ENCODE data around the gene LYPLAL1. TPM values are rescaled to one million over a fixed set of nuclear protein-coding genes. Genes with fewer than 3 reads are reported as not detected.

Gene LYPLAL1
- total and polyA plus RNA-seq, 5 donors from 2014 or later: 17.8 to 44.0 (median 35.7) TPM

DNA sequence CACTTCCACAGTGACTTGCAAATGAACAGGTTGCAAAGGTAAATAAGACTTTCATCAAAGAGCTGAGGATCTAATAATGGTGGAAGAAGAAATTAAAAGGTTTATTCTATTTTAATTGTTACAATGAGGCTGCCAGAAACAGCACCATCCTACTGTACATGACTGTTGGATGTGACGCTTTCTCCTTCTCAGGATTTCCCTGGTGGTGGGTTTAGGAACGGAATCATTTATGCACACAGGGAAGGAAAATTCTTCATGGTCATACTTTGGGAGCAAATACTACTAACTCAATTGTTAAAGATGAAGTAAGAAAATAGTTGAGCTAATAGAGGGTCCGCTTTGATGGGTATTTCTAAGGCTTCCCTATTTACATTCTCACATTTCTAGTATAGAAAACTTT lies 22.2 kb upstream of the LYPLAL1 start:
- no peak overlapping the region for H3K27ac ChIP-seq (ENCODE audit: insufficient read depth, low read length, poor library complexity, severe bottlenecking)
- DNase-seq (no peak), ATAC-seq (ENCODE audit: low read depth in 2 of 2) (no peak)
- no peaks in the 10 kb centered on the region for H3K27me3 ChIP-seq (ENCODE audit: control insufficient read depth, insufficient read depth, low read length)
- H3K4me1 ChIP-seq (ENCODE audit: control insufficient read depth, insufficient read depth, low read length, poor library complexity, severe bottlenecking): no peaks in the 10 kb centered on the region
- H3K9me3 Mint-ChIP-seq: no peaks in the 10 kb centered on the region
- H3K9me3 ChIP-seq (ENCODE audit: control insufficient read depth in 2 of 2, low read length in 2 of 2): no peaks in the 10 kb centered on the region
- no peak overlapping the region for H3K27ac Mint-ChIP-seq
- no peaks in the 10 kb centered on the region for H3K36me3 ChIP-seq (ENCODE audit: control insufficient read depth, insufficient read depth, low read length)
- H3K4me3 ChIP-seq (ENCODE audit: low read depth, low read length): no peak overlapping the region
- no peaks in the 10 kb centered on the region for H3K36me3 Mint-ChIP-seq
- no peaks in the 10 kb centered on the region for H3K4me1 Mint-ChIP-seq
- H3K4me3 Mint-ChIP-seq: no peak overlapping the region
- no peaks in the 10 kb centered on the region for H3K27me3 Mint-ChIP-seq

DNA sequence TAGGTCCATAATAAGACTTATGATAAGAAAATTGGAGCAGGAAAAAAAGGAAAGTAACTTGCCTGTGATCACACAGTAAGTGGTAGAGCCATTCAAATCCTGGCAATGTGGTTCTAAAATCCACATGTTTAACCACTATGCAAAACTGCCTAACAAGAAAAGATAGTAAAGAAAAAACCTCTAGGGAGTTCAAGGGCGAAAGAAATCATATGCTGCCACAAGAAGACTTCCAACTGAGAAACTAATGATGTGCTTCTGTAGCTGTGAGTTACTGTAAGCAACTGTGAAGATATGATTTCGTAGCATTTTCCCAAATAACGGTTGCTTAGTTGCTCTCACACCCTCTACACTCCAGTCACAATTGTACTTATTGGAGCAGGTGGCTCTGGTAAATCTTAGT lies 20.9 kb upstream of the LYPLAL1 start:
- no peaks in the 10 kb centered on the region for H3K36me3 Mint-ChIP-seq
- no peaks in the 10 kb centered on the region for H3K4me1 Mint-ChIP-seq
- H3K27me3 ChIP-seq (ENCODE audit: control insufficient read depth, insufficient read depth, low read length): no peaks in the 10 kb centered on the region
- H3K9me3 Mint-ChIP-seq: no peaks in the 10 kb centered on the region
- no peak overlapping the region for H3K27ac Mint-ChIP-seq
- no peaks in the 10 kb centered on the region for H3K4me1 ChIP-seq (ENCODE audit: control insufficient read depth, insufficient read depth, low read length, poor library complexity, severe bottlenecking)
- H3K27me3 Mint-ChIP-seq: no peaks in the 10 kb centered on the region
- no peak overlapping the region for H3K27ac ChIP-seq (ENCODE audit: insufficient read depth, low read length, poor library complexity, severe bottlenecking)
- no peaks in the 10 kb centered on the region for H3K9me3 ChIP-seq (ENCODE audit: control insufficient read depth in 2 of 2, low read length in 2 of 2)
- ATAC-seq (ENCODE audit: low read depth in 2 of 2) (no peak), DNase-seq (no peak)
- no peaks in the 10 kb centered on the region for H3K36me3 ChIP-seq (ENCODE audit: control insufficient read depth, insufficient read depth, low read length)
- H3K4me3 ChIP-seq (ENCODE audit: low read depth, low read length): no peak overlapping the region
- H3K4me3 Mint-ChIP-seq: no peak overlapping the region

DNA sequence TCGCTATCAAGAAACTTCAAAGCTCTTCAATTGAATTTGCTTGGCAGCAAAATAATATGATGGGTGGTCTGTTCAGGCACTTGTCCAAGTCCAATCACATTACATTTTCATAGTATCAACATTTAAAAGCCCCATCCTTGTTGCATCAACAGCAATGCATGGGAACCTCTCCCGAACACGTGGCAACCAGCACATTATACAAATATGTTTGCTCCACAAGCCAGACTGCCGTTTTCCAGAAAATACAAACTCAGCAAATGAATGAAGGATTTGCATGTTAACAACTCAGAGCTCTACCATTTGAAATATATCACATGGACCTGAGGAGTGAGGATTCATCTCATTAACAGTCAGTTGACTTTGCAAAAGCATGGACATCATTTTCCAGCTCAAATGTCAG lies 20.0 kb upstream of the LYPLAL1 start:
- Histone ChIP-seq H3K9me3 (ENCODE audit: control insufficient read depth in 2 of 2, low read length in 2 of 2) (no peaks in the 10 kb centered on the region), H3K4me3 (ENCODE audit: low read depth, low read length) (no peak overlapping the region), H3K27me3 (ENCODE audit: control insufficient read depth, insufficient read depth, low read length) (no peaks in the 10 kb centered on the region), H3K27ac (ENCODE audit: insufficient read depth, low read length, poor library complexity, severe bottlenecking) (no peak overlapping the region), H3K36me3 (ENCODE audit: control insufficient read depth, insufficient read depth, low read length) (no peaks in the 10 kb centered on the region), H3K4me1 (ENCODE audit: control insufficient read depth, insufficient read depth, low read length, poor library complexity, severe bottlenecking) (no peaks in the 10 kb centered on the region)
- no peaks in the 10 kb centered on the region for H3K4me1 Mint-ChIP-seq
- no peaks in the 10 kb centered on the region for H3K36me3 Mint-ChIP-seq
- no peaks in the 10 kb centered on the region for H3K27me3 Mint-ChIP-seq
- no peaks in the 10 kb centered on the region for H3K9me3 Mint-ChIP-seq
- no peak for ATAC-seq (ENCODE audit: low read depth in 2 of 2)
- no peak overlapping the region for H3K4me3 Mint-ChIP-seq
- no peak overlapping the region for H3K27ac Mint-ChIP-seq
- DNase-seq: no peak

DNA sequence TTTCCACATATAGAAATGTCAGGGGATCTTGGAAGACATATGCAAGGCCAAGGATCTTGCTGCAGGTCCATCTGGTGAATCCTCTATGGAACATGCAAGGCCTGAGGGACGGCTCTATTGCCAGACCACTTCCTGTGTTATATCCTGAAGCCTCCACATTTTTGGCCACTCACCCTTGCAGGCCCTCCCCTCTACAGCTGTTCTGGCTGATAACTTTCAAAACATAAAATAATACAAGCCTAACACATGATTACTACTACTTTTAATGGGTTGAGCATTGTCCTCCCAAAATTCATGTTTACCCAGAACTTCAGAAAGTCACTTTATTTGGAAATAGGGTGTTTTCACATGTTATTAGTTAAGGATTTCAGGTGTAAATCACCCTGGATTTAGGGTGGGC lies 18.5 kb upstream of the LYPLAL1 start:
- H3K27me3 Mint-ChIP-seq: peaks cover 5% of the 10 kb centered on the region
- DNase-seq: no peak
- no peaks in the 10 kb centered on the region for H3K4me1 Mint-ChIP-seq
- no peak overlapping the region for H3K27ac Mint-ChIP-seq
- H3K36me3 Mint-ChIP-seq: no peaks in the 10 kb centered on the region
- Histone ChIP-seq H3K9me3 (ENCODE audit: control insufficient read depth in 2 of 2, low read length in 2 of 2) (no peaks in the 10 kb centered on the region), H3K27me3 (ENCODE audit: control insufficient read depth, insufficient read depth, low read length) (peaks cover 1% of the 10 kb centered on the region), H3K4me1 (ENCODE audit: control insufficient read depth, insufficient read depth, low read length, poor library complexity, severe bottlenecking) (no peaks in the 10 kb centered on the region), H3K27ac (ENCODE audit: insufficient read depth, low read length, poor library complexity, severe bottlenecking) (no peak overlapping the region), H3K36me3 (ENCODE audit: control insufficient read depth, insufficient read depth, low read length) (no peaks in the 10 kb centered on the region), H3K4me3 (ENCODE audit: low read depth, low read length) (no peak overlapping the region)
- H3K4me3 Mint-ChIP-seq: no peak overlapping the region
- H3K9me3 Mint-ChIP-seq: no peaks in the 10 kb centered on the region
- ATAC-seq (ENCODE audit: low read depth in 2 of 2): no peak

DNA sequence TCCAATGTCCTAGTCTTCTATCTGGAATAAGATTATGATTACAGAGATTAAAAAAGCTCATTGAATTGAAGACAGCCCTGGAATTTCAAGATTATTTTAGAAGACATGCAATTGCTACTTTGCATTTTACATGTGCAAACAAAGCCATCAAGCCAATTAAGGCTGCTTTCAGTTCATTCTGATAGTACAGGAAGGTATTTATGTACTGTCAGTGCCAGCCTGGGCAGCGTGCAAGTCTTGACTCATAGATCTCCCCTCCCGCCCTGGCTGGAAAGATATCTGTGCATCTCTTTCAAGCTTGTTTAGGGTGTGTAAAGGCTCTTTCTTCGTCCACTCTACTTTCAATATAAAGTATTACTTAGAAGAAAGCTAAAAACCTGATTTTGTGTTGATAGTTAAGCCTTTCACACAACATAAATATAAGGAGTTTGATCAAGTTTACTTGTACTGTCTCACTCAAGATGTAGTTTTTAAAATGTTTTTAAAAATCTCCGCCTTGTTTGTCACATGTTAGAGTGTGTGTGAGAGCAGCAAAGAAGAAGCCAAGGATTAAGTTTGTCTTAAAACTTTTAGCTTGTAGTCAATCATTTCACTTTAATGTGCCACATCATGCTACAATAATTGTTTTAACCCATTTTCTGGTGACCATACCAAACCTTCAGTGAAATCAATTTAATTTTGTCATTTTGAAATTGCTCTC lies 13.6 kb upstream of the LYPLAL1 start:
- H3K36me3 ChIP-seq (ENCODE audit: control insufficient read depth, insufficient read depth, low read length): no peaks in the 10 kb centered on the region
- peaks cover 16% of the 10 kb centered on the region for H3K27me3 Mint-ChIP-seq
- no peak overlapping the region for H3K27ac Mint-ChIP-seq
- no peak for ATAC-seq (ENCODE audit: low read depth in 2 of 2)
- H3K9me3 Mint-ChIP-seq: peaks cover 0 to 2% (median 0%) of the 10 kb centered on the region in 7 donors
- H3K4me1 Mint-ChIP-seq: no peaks in the 10 kb centered on the region
- no peaks in the 10 kb centered on the region for H3K9me3 ChIP-seq (ENCODE audit: control insufficient read depth in 2 of 2, low read length in 2 of 2)
- H3K4me3 Mint-ChIP-seq: no peak overlapping the region
- DNase-seq: no peak
- H3K27ac ChIP-seq (ENCODE audit: insufficient read depth, low read length, poor library complexity, severe bottlenecking): no peak overlapping the region
- no peaks in the 10 kb centered on the region for H3K4me1 ChIP-seq (ENCODE audit: control insufficient read depth, insufficient read depth, low read length, poor library complexity, severe bottlenecking)
- H3K27me3 ChIP-seq (ENCODE audit: control insufficient read depth, insufficient read depth, low read length): peaks cover 6% of the 10 kb centered on the region
- no peaks in the 10 kb centered on the region for H3K36me3 Mint-ChIP-seq
- H3K4me3 ChIP-seq (ENCODE audit: low read depth, low read length): no peak overlapping the region

DNA sequence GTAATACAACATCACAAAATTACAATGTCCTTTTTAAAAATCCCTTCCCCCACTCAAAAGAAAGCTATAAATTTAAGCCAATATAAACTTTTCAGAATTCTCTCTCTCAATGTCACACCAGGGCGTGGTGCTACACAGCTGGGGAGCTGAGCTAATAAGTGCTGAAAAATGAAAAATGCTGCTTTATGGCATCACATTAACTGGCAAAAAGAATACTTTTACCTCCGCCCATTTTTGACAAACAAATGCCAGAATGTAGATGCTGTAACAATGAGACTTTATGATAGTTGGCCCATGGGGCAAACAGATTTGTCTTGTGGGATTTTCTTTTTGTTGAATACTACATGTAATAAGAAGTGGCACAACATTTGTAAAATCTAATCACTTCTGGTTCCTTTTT lies 12.7 kb upstream of the LYPLAL1 start:
- ATAC-seq (ENCODE audit: low read depth in 2 of 2): no peak

DNA sequence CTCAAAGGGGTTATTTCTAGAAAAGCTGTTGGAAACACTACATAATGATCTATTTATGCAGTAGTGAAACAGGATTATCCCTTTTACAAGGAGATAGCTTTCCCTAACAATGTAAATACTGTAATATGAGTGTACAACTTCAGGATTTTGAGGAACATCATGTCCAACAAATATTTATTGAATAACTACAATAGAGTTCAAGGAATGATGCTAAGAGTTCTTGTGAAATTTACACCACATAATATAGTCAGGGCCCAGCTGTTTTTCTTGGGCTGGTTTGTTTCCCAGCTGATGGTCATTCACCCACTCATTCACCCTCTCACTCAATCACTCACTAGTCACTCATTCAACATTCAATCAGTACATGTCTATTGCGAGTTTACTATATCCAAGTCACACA lies 12.3 kb upstream of the LYPLAL1 start:
- Histone ChIP-seq H3K36me3 (ENCODE audit: control insufficient read depth, insufficient read depth, low read length) (no peaks in the 10 kb centered on the region), H3K4me1 (ENCODE audit: control insufficient read depth, insufficient read depth, low read length, poor library complexity, severe bottlenecking) (no peaks in the 10 kb centered on the region), H3K27me3 (ENCODE audit: control insufficient read depth, insufficient read depth, low read length) (peaks cover 6% of the 10 kb centered on the region), H3K27ac (ENCODE audit: insufficient read depth, low read length, poor library complexity, severe bottlenecking) (no peak overlapping the region), H3K4me3 (ENCODE audit: low read depth, low read length) (no peak overlapping the region), H3K9me3 (ENCODE audit: control insufficient read depth in 2 of 2, low read length in 2 of 2) (no peaks in the 10 kb centered on the region)
- no peaks in the 10 kb centered on the region for H3K36me3 Mint-ChIP-seq
- H3K27me3 Mint-ChIP-seq: peaks cover 16% of the 10 kb centered on the region
- H3K4me1 Mint-ChIP-seq: no peaks in the 10 kb centered on the region
- H3K27ac Mint-ChIP-seq: no peak overlapping the region
- H3K4me3 Mint-ChIP-seq: no peak overlapping the region
- H3K9me3 Mint-ChIP-seq: peaks cover 0 to 4% (median 0%) of the 10 kb centered on the region in 7 donors
- DNase-seq (no peak), ATAC-seq (ENCODE audit: low read depth in 2 of 2) (no peak)

More for the DNA sequence above, 12.7 kb upstream of the LYPLAL1 start:
- H3K27ac ChIP-seq (ENCODE audit: insufficient read depth, low read length, poor library complexity, severe bottlenecking): no peak overlapping the region
- no peaks in the 10 kb centered on the region for H3K36me3 Mint-ChIP-seq
- no peak overlapping the region for H3K27ac Mint-ChIP-seq
- no peaks in the 10 kb centered on the region for H3K36me3 ChIP-seq (ENCODE audit: control insufficient read depth, insufficient read depth, low read length)
- H3K27me3 Mint-ChIP-seq: peaks cover 16% of the 10 kb centered on the region
- peaks cover 6% of the 10 kb centered on the region for H3K27me3 ChIP-seq (ENCODE audit: control insufficient read depth, insufficient read depth, low read length)
- H3K4me3 ChIP-seq (ENCODE audit: low read depth, low read length): no peak overlapping the region
- no peak for DNase-seq
- H3K4me1 Mint-ChIP-seq: no peaks in the 10 kb centered on the region
- H3K4me1 ChIP-seq (ENCODE audit: control insufficient read depth, insufficient read depth, low read length, poor library complexity, severe bottlenecking): no peaks in the 10 kb centered on the region
- H3K4me3 Mint-ChIP-seq: no peak overlapping the region
- peaks cover 0 to 4% (median 0%) of the 10 kb centered on the region in 7 donors for H3K9me3 Mint-ChIP-seq
- no peaks in the 10 kb centered on the region for H3K9me3 ChIP-seq (ENCODE audit: control insufficient read depth in 2 of 2, low read length in 2 of 2)

DNA sequence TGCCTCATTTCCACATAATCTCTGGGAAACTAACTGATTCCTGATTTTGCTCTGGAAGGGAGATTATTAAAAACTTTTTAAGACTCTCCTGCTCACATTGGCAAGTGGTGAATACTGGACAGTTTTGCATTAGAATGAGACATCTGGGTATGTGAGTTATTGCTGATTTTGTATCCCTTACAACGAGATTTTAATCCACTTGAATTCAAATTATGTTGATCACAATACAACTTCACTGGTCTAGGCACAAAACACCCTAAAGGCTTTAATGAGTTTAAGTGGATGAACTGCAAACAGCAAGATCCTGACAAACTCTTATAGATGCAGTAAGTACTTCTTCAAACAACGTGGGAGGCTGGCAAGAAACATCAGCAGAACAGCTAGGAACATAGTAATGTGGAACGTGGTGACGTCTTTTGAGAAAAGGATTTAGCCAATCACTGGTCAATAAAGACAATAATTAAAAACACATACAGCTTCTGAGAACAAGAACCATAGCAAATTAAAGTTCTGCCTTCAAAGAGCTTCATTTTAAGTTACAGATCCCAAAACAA lies 10.2 kb upstream of the LYPLAL1 start:
- Mint-ChIP-seq H3K27me3 (peaks cover 16% of the 10 kb centered on the region), H3K36me3 (no peaks in the 10 kb centered on the region), H3K4me1 (peaks cover 0 to 2% (median 0%) of the 10 kb centered on the region in 4 donors), H3K4me3 (no peak overlapping the region), H3K27ac (no peak overlapping the region), H3K9me3 (peaks cover 0 to 4% (median 0%) of the 10 kb centered on the region in 7 donors)
- DNase-seq: no peak
- H3K27me3 ChIP-seq (ENCODE audit: control insufficient read depth, insufficient read depth, low read length): peaks cover 6% of the 10 kb centered on the region
- no peaks in the 10 kb centered on the region for H3K9me3 ChIP-seq (ENCODE audit: control insufficient read depth in 2 of 2, low read length in 2 of 2)
- ATAC-seq (ENCODE audit: low read depth in 2 of 2): no peak
- H3K36me3 ChIP-seq (ENCODE audit: control insufficient read depth, insufficient read depth, low read length): no peaks in the 10 kb centered on the region
- no peak overlapping the region for H3K27ac ChIP-seq (ENCODE audit: insufficient read depth, low read length, poor library complexity, severe bottlenecking)
- no peaks in the 10 kb centered on the region for H3K4me1 ChIP-seq (ENCODE audit: control insufficient read depth, insufficient read depth, low read length, poor library complexity, severe bottlenecking)
- no peak overlapping the region for H3K4me3 ChIP-seq (ENCODE audit: low read depth, low read length)
